ENCODE data around the gene IRF9.
A peak's percentile ranks its signal among the peaks of the same experiment; 100 is the strongest.

IRF9 gene

DNA sequence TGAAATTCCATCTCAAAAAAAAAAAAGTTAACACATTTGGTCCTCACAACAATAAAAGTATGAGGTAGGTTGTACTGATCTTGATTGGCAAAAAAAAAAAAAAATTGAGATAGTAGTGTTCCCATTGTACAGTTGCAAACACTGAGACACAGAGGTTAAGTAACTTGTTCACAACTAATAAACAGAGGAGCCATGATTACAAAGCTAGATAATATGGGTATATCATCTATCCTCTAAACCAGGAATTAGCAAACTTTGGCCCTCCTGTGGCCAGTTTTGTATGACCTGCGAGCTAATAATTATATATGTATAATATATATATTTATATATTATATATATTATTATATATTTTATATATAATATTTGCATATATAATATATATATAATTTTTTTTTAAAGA is 27.3 kb upstream of the IRF9 start:
- TF ChIP-seq PPARA (CRISPR knock-in tag; IDR thresholded peaks at IDR 0.05; ENCODE audit: borderline replicate concordance) = no peak
- no peak for TF ChIP-seq CSDC2 (CRISPR knock-in tag; IDR thresholded peaks at IDR 0.05)
- no peak for TF ChIP-seq ZFP30 (CRISPR knock-in tag; IDR thresholded peaks at IDR 0.05)
- no peak for TF ChIP-seq ZNF565 (CRISPR knock-in tag; conservative IDR thresholded peaks at IDR 0.05; ENCODE audit: low read depth)
- TF ChIP-seq, protein P1, sequence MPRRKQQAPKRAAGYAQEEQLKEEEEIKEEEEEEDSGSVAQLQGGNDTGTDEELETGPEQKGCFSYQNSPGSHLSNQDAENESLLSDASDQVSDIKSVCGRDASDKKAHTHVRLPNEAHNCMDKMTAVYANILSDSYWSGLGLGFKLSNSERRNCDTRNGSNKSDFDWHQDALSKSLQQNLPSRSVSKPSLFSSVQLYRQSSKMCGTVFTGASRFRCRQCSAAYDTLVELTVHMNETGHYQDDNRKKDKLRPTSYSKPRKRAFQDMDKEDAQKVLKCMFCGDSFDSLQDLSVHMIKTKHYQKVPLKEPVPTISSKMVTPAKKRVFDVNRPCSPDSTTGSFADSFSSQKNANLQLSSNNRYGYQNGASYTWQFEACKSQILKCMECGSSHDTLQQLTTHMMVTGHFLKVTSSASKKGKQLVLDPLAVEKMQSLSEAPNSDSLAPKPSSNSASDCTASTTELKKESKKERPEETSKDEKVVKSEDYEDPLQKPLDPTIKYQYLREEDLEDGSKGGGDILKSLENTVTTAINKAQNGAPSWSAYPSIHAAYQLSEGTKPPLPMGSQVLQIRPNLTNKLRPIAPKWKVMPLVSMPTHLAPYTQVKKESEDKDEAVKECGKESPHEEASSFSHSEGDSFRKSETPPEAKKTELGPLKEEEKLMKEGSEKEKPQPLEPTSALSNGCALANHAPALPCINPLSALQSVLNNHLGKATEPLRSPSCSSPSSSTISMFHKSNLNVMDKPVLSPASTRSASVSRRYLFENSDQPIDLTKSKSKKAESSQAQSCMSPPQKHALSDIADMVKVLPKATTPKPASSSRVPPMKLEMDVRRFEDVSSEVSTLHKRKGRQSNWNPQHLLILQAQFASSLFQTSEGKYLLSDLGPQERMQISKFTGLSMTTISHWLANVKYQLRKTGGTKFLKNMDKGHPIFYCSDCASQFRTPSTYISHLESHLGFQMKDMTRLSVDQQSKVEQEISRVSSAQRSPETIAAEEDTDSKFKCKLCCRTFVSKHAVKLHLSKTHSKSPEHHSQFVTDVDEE (CRISPR knock-in tag; IDR thresholded peaks at IDR 0.05) = no peak
- no peak for TF ChIP-seq TOX (CRISPR knock-in tag; IDR thresholded peaks at IDR 0.05; ENCODE audit: borderline replicate concordance)
- TF ChIP-seq RARB (CRISPR knock-in tag; IDR thresholded peaks at IDR 0.05) = no peak
- TF ChIP-seq ZFP3 (CRISPR knock-in tag; IDR thresholded peaks at IDR 0.05) = no peak
- no peak for TF ChIP-seq ZNF70 (CRISPR knock-in tag; IDR thresholded peaks at IDR 0.05)
- ATAC-seq = no peak

DNA sequence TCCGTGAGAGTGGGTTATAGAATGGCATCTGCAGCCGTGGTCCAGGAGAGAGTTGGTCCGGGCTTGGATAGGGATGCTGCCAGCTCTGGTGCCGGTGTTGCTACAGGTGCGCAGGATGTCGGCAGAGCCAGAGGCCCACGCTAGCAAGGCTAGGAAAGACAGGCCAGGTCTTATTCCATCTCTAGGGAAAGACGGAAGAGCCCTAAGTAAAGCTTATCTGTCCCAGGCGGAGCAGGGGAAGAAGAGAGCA is 25.6 kb upstream of the IRF9 start:
- no peak; the same call in 1 of the 3 replicates for ATAC-seq
- no peak for TF ChIP-seq TOX (CRISPR knock-in tag; IDR thresholded peaks at IDR 0.05; ENCODE audit: borderline replicate concordance)
- TF ChIP-seq SNAI2 (CRISPR knock-in tag; IDR thresholded peaks at IDR 0.05) = 0 out of 2 replicates have a peak, but pooled peaks have one; percentile 28
- no peak for TF ChIP-seq TCF4 (CRISPR knock-in tag; IDR thresholded peaks at IDR 0.05; ENCODE audit: borderline replicate concordance)
- no peak for TF ChIP-seq PATZ1 (CRISPR knock-in tag; IDR thresholded peaks at IDR 0.05; ENCODE audit: borderline replicate concordance)
- TF ChIP-seq, protein P1 (CRISPR knock-in tag; IDR thresholded peaks at IDR 0.05) = no peak
- TF ChIP-seq, protein P2, sequence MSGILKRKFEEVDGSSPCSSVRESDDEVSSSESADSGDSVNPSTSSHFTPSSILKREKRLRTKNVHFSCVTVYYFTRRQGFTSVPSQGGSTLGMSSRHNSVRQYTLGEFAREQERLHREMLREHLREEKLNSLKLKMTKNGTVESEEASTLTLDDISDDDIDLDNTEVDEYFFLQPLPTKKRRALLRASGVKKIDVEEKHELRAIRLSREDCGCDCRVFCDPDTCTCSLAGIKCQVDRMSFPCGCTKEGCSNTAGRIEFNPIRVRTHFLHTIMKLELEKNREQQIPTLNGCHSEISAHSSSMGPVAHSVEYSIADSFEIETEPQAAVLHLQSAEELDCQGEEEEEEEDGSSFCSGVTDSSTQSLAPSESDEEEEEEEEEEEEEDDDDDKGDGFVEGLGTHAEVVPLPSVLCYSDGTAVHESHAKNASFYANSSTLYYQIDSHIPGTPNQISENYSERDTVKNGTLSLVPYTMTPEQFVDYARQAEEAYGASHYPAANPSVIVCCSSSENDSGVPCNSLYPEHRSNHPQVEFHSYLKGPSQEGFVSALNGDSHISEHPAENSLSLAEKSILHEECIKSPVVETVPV (CRISPR knock-in tag; IDR thresholded peaks at IDR 0.05) = no peak
- no peak for TF ChIP-seq GLIS3 (CRISPR knock-in tag; IDR thresholded peaks at IDR 0.05)

GRCh38 chr14:24135834-24136683 is 25.0 kb upstream of the IRF9 start, which contains the start of gene PSME1:
Gene PSME1 (plus strand): TSS chr14:24136194. CDS start chr14:24136263, 69 bp downstream.
- TF ChIP-seq CSDC2 (CRISPR knock-in tag; IDR thresholded peaks at IDR 0.05) (no peak), ZFP3 (CRISPR knock-in tag; IDR thresholded peaks at IDR 0.05) (no peak), ZFP30 (CRISPR knock-in tag; IDR thresholded peaks at IDR 0.05) (no peak), ESRRG (CRISPR knock-in tag; IDR thresholded peaks at IDR 0.05) (no peak), ZNF565 (CRISPR knock-in tag; conservative IDR thresholded peaks at IDR 0.05; ENCODE audit: low read depth) (no peak)
- TF ChIP-seq, protein P1 (CRISPR knock-in tag; IDR thresholded peaks at IDR 0.05) = no peak
- ATAC-seq = peak; percentile 93
